DOHH2 (cell line): ENCODE measurements around the gene DYRK1A.

Experiments used
- H3F3A ChIP-seq: fragments of 200-600 bp; sonication (generic), shearing (Covaris generic); 2 replicates; pipeline ENCODE4 v1.6.0; 2016; ENCODE audit warnings: antibody characterized with exemption, mild to moderate bottlenecking; ENCODE audit not compliant: control insufficient read depth, insufficient read depth
- H3K27ac ChIP-seq: fragments of 200-600 bp; sonication (generic); 2 replicates; pipeline ENCODE4 v1.5.1; 2014; ENCODE audit warnings: low read depth, mild to moderate bottlenecking, low read length, moderate library complexity
- H3K27me3 ChIP-seq: fragments of 200-600 bp; sonication (generic); 2 replicates; pipeline ENCODE4 v1.6.1; 2014; ENCODE audit warnings: mild to moderate bottlenecking, low read length, mixed read lengths; ENCODE audit not compliant: control insufficient read depth
- H3K36me3 ChIP-seq: fragments of 200-600 bp; sonication (generic); 2 replicates; pipeline ENCODE4 v1.6.1; 2014; ENCODE audit warnings: mild to moderate bottlenecking, low read length, moderate library complexity, mixed read lengths; ENCODE audit not compliant: control insufficient read depth
- H3K4me1 ChIP-seq: fragments of 200-600 bp; sonication (generic); 2 replicates; pipeline ENCODE4 v1.6.1; 2014; ENCODE audit warnings: mild to moderate bottlenecking, low read length, mixed read lengths; ENCODE audit not compliant: control insufficient read depth
- H3K4me2 ChIP-seq: fragments of 200-600 bp; sonication (generic); 2 replicates; pipeline ENCODE4 v1.6.0; 2014; ENCODE audit warnings: mild to moderate bottlenecking, low read length, moderate library complexity
- H3K4me3 ChIP-seq: fragments of 200-600 bp; sonication (generic); 2 replicates; pipeline ENCODE4 v1.5.1; 2014; ENCODE audit warnings: mild to moderate bottlenecking, low read length, mixed read lengths
- H3K79me2 ChIP-seq: fragments of 200-600 bp; sonication (generic); 2 replicates; pipeline ENCODE4 v1.6.1; 2014; ENCODE audit warnings: mild to moderate bottlenecking, low read length, mixed read lengths; ENCODE audit not compliant: control insufficient read depth
- H3K9me2 ChIP-seq: fragments of 200-600 bp; sonication (generic); replicated peaks from 2 replicates; pipeline ENCODE4 v1.6.1; 2014; ENCODE audit warnings: mild to moderate bottlenecking, low read length, mixed read lengths; ENCODE audit not compliant: control insufficient read depth
- H3K9me3 ChIP-seq: fragments of 200-600 bp; sonication (generic); 2 replicates; pipeline ENCODE4 v1.6.1; 2014; ENCODE audit warnings: antibody characterized with exemption, low read length, mixed read lengths; ENCODE audit not compliant: control insufficient read depth, insufficient read depth
- H4K20me1 ChIP-seq: fragments of 200-600 bp; sonication (generic); 2 replicates; pipeline ENCODE4 v1.6.0; 2014; ENCODE audit warnings: low read depth, mild to moderate bottlenecking, antibody characterized with exemption, low read length, moderate library complexity; ENCODE audit not compliant: control insufficient read depth, insufficient read depth
- CTCF ChIP-seq: fragments of 200-600 bp; sonication (generic); IDR thresholded peaks from one replicate; pipeline ENCODE4 v1.5.1; 2014; ENCODE audit warnings: antibody characterized with exemption, mild to moderate bottlenecking, low read depth, low read length; ENCODE audit not compliant: poor library complexity, severe bottlenecking
- EZH2phosphoT487 ChIP-seq: fragments of 200-600 bp; sonication (generic); IDR thresholded peaks from 2 replicates; pipeline ENCODE4 v1.6.1; 2017; ENCODE audit warnings: borderline replicate concordance, mild to moderate bottlenecking, antibody characterized with exemption, low read length, moderate library complexity, mixed read lengths

DYRK1A gene

GRCh38 chr21:37459575-37459974, 93.0 kb downstream of the DYRK1A start:
- H3K4me3 ChIP-seq, result no peak overlapping the region
- TF ChIP-seq CTCF, result no peak
- H3K36me3 ChIP-seq, result no peaks in the 10 kb centered on the region; the same call in 1 of the 2 replicates
- H3K27ac ChIP-seq, result no peak overlapping the region
- no peaks in the 10 kb centered on the region for H3K9me3 ChIP-seq
- H3K27me3 ChIP-seq, result no peaks in the 10 kb centered on the region
- peaks cover 29% of the 10 kb centered on the region for H3K4me1 ChIP-seq
- peaks cover 17% of the 10 kb centered on the region for H4K20me1 ChIP-seq
- peaks cover 97% of the 10 kb centered on the region for H3K79me2 ChIP-seq
- peaks cover 17% of the 10 kb centered on the region for H3F3A ChIP-seq
- H3K9me2 ChIP-seq, result no peaks in the 10 kb centered on the region
- no peak overlapping the region for H3K4me2 ChIP-seq

- Histone ChIP-seq H3K4me3 (no peak overlapping the region), H3K4me1 (peaks cover 35% of the 10 kb centered on the region), H3K27me3 (no peaks in the 10 kb centered on the region), H3K9me2 (no peaks in the 10 kb centered on the region), H3K36me3 (peaks cover 5% of the 10 kb centered on the region), H4K20me1 (peaks cover 21% of the 10 kb centered on the region), H3K9me3 (no peaks in the 10 kb centered on the region), H3K27ac (no peak overlapping the region), H3K79me2 (peaks cover 97% of the 10 kb centered on the region), H3F3A (peaks cover 17% of the 10 kb centered on the region), H3K4me2 (no peak overlapping the region)
- TF ChIP-seq EZH2phosphoT487 (no peak), CTCF (peak; percentile 36)
Observed at GRCh38 chr21:37460196-37460595, 93.6 kb downstream of the DYRK1A start.

GRCh38 chr21:37461479-37461878, 94.9 kb downstream of the DYRK1A start:
- no peak overlapping the region for H3K4me3 ChIP-seq
- H3K79me2 ChIP-seq, result peaks cover 97% of the 10 kb centered on the region
- peaks cover 44% of the 10 kb centered on the region for H3K4me1 ChIP-seq
- H3F3A ChIP-seq, result peaks cover 17% of the 10 kb centered on the region
- no peaks in the 10 kb centered on the region for H3K9me2 ChIP-seq
- no peaks in the 10 kb centered on the region for H3K9me3 ChIP-seq
- H4K20me1 ChIP-seq, result peaks cover 21% of the 10 kb centered on the region
- no peaks in the 10 kb centered on the region for H3K27me3 ChIP-seq
- no peak overlapping the region for H3K4me2 ChIP-seq
- peaks cover 13% of the 10 kb centered on the region for H3K36me3 ChIP-seq
- no peak overlapping the region for H3K27ac ChIP-seq
- TF ChIP-seq EZH2phosphoT487, result no peak
- TF ChIP-seq CTCF, result no peak
